ENCODE measurements around the gene SH3D21.
A peak's percentile ranks its signal among the peaks of the same experiment; 100 is the strongest.

The SH3D21 gene

GRCh38 chr1:36303650-36304360 lies 2.4 kb upstream of the SH3D21 start:
- DNase-seq = no peak

GRCh38 chr1:36304521-36304920 lies 1.6 kb upstream of the SH3D21 start:
- DNase-seq = no peak

GRCh38 chr1:36304970-36305914 lies 926 bp upstream of the SH3D21 start:
- no peak for DNase-seq

GRCh38 chr1:36305915-36306209 lies 306 bp upstream of the SH3D21 start:
- no peak for DNase-seq

GRCh38 chr1:36306902-36307456 lies 811 bp downstream of the SH3D21 start:
- peak; percentile 75 for DNase-seq

- no peak for DNase-seq
Measured at GRCh38 chr1:36307601-36308330, 1.6 kb downstream of the SH3D21 start.

- DNase-seq = no peak
Measured at GRCh38 chr1:36309397-36309796, 3.2 kb downstream of the SH3D21 start.

GRCh38 chr1:36320291-36320761 lies 14.2 kb downstream of the SH3D21 start:
- DNase-seq = no peak

- no peak for DNase-seq
Measured at GRCh38 chr1:36320767-36321118, 14.6 kb downstream of the SH3D21 start.

GRCh38 chr1:36321119-36321951 lies 15.2 kb downstream of the SH3D21 start:
- DNase-seq = no peak

- no peak for DNase-seq
Measured at GRCh38 chr1:36322041-36322785, 16.0 kb downstream of the SH3D21 start.

- DNase-seq = no peak
Measured at GRCh38 chr1:36322786-36323635, 16.8 kb downstream of the SH3D21 start.

- no peak for DNase-seq
Measured at GRCh38 chr1:36323636-36324352, 17.6 kb downstream of the SH3D21 start, which contains the start of gene EVA1B. Gene EVA1B, minus strand, starts transcription at chr1:36323645. Its CDS starts 608 bp downstream, at chr1:36323037.

- no peak for DNase-seq
Measured at GRCh38 chr1:36324353-36324703, 18.2 kb downstream of the SH3D21 start.

GRCh38 chr1:36326499-36326898 lies 20.3 kb downstream of the SH3D21 start:
- DNase-seq = no peak

- DNase-seq = no peak
Measured at GRCh38 chr1:36327421-36328087, 21.4 kb downstream of the SH3D21 start.

- DNase-seq = no peak
Measured at GRCh38 chr1:36328088-36328480, 21.9 kb downstream of the SH3D21 start.

GRCh38 chr1:36328713-36329112 lies 22.5 kb downstream of the SH3D21 start:
- no peak for DNase-seq

- DNase-seq = no peak
Measured at GRCh38 chr1:36329817-36330216, 23.6 kb downstream of the SH3D21 start.

All from NCI-H1436 treated with DMSO at 0.1 percent for 48 hours (cell line).